ENCODE results near the gene CTIF.
A peak's percentile ranks its signal among the peaks of the same experiment; 100 is the strongest.
"Not testable (repeated sequence)": the region's sequence is repeated elsewhere in the genome, so short reads cannot be mapped to it uniquely, and the experiment has no call there.

Gene CTIF
- total RNA-seq, result 6.7 to 9.2 reads per million in 2 donors

DNA sequence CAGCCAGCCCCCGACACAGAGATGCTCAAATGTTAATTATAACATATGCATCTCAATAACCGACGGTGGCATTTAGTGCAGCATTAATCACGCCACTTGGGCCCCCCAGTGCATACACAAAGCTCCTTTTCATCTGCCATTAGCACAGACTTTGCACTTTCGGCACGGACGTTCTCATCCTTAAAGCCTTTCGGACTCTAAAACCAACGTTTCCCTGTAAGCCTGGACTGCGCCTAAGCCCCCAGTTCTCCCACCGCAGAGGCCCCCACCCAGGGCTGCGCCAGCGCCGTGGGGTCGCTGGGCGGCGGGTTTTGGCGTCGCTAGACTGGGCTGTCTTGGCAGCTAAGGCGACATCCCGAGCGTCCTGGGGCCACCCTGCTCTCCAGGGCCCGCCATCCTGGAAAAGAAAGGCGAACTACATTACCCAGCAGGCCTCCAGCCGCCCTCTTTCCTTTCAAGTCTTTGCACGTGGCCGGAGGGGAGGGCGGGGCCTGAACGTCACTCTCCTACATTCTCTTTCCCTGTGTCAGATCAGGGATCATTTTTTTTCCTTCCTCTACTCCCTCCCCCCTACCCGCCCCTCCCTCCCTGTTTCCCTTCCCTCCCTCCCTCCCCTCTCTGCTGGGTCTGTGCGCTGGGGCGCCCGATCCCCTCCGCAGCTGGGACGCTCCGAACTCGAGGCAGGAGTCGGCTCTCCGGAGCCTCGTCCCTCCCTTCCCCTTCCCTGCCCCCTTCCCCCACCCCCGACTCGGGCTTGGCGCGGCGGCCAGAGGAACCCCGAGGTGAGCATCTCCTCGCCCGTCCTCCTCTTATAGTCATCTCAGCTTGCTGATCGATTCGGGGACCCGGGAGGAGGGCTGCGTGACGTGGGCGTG lies at the start of gene CTIF:
Gene CTIF, plus strand, starts transcription at position 501 of the 875 bp plus-strand sequence. CDS start 80,535 bp downstream, outside the sequence.
- DNase-seq, result peak; percentile 18

DNA sequence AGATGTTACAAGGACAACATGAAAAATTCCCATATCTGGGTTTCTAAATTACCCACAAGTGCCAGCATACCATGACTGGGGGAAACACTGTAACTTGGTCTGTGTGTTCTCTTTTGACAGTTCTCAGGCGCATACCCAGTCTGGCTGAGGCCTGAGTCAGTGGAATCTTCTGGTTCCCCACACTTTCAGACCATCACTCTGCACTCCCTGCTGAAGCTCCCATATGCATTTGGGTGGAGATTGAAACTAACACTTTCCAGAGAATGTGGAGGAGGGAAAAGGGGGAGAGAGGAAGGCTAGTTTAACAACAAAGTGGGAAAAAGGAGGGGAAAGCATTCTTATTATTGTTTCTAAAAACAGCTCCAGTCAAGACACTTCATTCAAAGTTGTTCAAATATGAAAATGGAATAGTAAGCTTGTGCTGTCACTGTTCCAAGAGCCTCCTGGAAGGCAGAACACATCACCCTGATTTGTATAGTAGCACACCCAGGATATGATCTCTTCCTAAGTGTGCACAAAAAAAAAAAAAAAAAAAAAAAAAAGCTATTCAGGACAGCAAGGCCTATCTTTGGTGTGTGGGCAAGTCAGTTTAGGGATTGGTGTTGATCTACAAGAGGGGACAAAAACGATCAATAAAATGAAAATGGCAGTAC lies 48.1 kb upstream of the CTIF start:
- DNase-seq, result no peak

DNA sequence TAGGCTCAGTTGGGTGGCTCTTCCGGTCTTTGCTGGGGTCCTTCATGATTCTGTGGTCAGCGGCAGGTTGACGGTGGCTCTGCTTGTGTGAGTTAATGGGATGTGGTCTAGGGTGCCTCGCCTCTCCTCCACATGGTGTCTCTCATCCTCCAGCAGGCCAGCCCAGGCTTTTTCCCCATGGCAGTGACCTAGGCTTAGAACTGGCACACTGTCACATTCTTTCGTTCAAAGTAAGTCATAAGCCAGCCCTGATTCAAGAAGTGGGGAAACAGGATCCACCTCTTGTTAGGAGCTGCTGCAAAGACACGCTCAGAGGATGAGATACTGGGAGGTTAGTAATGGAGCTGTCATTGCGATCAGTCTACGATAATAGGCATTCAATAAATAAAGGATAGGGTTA lies 46.0 kb upstream of the CTIF start:
- DNase-seq, result no peak

DNA sequence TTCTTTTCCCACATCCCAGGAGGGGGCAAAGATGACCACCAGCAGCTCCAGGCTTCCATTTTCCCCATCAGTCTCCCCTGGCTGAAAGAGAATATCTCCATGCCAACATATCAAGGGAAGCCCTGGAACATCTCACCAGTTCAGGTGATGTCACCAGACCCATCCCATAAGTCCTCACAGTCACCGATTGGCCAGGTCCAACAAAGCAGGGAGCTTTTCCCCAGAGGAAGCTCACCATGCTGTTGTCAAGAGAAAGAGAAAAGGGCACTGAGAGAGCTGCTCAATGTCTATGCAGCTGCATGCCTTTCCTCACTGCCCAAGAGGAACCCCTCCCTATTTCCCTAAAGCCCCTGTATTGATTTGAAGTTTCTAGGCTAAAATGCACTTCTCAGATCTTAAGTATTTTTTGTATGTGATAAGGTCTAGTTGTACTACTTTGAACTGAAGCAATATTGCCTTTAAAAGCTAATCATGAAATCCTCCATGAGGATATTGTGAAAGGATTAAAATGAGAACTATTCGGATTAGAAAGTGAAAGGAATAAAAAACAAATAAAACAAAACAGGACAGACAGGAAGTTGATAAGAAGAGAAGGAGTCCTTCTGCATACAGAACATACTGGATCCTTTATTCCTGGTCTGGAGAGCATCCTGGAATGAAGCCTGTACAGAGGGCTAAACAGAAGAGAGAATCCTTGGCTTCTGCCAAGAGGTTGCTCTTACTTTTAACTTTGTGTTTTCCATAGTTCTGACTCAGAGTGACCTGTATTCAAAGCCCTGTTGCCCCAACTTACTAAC lies 45.2 kb upstream of the CTIF start:
- no peak for DNase-seq

DNA sequence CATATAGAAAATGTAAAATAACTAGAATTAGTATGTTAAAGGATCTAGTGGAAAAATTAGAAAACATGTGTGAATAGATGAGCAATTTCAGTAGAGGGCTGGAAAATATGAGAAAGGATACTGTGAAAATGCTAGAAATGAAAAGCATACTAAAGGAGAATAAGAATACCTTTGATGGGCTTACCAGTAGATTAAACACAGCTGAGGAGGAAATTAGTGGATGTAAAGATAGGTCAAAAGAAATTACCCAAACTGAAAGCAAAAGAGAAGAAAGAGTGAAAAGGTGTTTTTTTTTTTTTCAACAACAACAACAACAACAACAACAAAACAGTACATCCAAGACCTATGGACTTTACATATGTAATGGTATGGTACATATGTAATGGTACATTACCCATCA lies 41.0 kb upstream of the CTIF start:
- no peak for DNase-seq

DNA sequence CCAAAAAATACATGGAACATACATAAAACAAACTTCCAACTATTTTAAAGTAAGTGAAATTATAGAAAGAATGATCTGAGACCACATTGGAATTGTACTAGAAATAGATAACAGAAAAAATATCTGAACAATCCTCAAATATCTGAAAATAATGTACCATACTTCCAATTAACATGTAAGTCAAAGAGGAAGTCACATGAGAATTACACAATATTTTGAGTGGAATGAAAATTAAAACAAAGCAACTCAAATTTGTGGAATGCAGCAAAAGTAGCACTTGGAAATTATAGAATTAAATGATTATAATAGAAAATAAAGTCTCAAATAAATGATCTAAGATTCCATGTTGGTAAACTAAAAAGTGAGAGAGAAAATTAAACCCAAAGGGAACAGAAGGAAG lies 38.3 kb upstream of the CTIF start:
- no peak for DNase-seq

DNA sequence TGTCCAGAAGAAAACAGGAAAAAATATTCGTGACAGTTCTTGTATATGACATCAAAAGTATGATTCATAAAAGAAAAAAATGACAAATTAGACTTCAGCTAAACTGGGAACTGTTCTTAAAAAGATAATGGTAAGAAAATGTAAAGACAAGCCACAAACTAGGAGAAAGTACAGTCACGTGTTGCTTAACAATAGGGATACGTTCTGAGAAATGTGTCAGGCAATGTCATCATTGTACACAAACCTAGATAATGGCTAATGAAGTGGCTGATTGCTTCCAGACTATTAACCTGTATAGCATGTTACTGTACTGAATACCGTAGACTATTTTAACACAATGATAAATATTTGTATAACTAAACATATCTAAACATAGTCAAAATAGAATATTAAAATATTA lies 35.9 kb upstream of the CTIF start:
- DNase-seq, result no peak

DNA sequence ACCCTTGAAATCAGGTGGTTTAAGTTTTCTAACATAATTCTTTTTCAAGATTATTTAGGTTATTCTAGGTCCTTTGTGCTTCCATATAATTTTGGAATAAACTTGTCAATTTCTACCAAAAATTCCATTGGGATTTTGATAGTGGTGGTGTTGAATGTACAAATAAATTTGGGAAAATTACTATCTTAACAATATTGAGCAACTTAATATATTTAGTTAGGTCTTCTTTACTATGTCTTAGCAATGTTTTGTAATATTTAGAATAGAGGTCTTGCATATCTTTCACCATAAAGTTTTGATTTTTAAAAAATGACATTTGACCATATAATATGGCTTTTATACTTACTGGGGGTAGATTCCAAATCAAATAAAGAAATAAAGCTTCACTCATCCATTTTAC lies 34.0 kb upstream of the CTIF start:
- DNase-seq, result no peak

DNA sequence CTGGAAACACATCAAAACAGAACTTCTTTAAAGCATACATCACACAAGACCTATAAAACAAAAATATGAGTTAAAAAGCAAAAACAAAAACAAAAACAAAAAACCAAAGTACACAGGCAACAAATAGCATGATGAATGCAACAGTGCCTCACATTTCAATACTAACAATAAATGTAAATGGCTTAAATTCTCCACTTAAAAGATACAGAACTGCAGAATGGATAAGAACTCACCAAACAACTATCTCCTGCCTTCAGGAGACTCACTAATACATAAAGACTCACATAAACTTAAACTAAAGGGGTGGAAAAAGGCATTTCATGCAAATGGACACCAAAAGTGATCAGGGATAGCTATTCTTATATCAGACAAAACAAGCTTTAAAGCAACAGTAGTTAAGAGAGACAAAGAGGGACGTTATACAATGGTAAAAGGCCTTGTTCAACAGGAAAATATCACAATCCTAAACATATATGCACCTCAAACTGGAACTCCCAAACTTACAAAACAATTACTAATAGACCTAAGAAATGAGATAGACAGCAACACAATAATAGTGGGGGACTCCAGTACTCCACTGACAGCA lies 31.8 kb upstream of the CTIF start:
- DNase-seq, result not testable (repeated sequence)

DNA sequence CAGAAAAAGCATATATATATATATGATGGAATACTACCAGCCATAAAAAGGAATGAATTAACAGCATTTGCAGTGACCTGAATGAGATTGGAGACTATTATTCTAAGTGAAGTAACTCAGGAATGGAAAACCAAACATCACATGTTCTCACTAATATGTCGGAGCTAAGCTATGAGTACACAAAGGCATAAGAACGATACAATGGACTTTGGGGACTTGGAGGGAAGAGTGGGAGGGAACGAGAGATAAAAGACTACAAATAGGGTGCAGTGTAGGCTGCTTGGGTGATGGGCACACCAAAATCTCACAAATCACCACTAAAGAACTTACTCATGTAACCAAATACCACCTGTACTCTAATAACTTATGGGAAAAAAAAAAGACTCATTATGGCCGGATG lies 26.3 kb upstream of the CTIF start:
- not testable (repeated sequence) for DNase-seq

DNA sequence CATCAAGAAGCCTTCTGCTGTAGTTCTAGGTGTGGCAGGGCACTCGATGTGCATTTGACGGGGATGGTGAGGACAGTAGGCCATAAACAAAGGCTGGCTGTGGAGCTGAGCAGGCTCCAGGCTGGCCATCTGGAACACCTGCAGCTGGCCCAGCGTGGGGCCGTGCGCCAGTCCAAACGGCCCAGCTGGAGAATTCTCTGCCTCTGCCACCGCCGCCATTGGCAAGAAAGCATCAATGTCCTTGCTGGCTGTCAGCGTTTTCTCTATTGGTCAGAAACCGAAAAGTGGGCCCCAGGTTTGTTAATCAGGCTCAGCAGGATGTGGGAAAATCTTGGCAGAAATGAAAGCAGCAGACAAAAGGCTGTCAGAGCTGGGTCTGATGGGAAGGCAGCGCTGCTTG lies 24.0 kb upstream of the CTIF start:
- DNase-seq, result no peak

DNA sequence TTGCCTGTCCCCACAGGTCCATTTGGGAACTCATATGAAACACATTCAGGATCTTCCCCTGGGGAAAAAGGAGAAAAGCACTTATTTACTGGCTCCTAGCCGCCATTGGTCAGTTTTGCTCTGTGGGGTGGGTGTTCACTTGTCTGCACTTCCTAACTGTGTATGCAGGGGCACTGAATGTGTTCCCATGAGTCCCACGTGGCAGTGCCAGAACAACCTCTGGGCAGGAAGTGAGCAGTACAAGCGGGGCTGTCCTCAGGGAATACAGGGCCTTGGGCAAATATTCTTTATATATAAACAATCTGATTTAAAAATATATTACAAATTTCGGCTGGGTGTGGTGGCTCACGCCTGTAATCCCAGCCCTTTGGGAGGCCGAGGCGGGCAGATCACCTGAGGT lies 21.8 kb upstream of the CTIF start:
- no peak for DNase-seq

DNA sequence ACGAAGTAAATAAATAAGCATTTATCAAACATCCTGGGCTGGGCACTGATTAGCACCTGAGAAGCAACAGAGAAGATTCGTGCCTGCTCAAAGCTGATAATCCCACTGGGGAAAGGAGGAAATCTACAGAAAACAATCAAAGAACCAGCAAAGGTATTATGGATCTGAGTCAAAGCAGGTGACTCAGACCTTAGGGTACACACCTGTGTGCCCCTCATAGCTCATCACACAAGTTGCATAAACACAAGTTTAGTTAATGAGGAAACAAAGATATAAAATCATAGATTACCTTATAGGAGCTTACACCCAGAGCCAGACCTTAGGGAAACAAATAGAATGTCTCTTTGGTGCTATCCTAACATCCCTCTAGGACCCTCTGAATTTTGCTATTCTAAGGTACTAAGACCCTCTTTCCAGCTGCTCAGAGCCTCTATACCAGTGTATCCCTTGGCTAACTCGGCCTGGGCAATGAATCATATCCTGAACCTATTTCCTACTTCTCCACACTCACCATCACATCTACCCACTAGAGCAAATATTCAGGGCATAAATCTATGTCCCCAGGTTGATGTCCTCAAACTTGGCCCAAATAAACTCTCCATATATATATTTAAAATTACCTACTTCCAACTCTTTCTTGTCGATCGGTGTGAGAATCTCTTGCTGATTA lies 19.3 kb upstream of the CTIF start:
- no peak for DNase-seq

DNA sequence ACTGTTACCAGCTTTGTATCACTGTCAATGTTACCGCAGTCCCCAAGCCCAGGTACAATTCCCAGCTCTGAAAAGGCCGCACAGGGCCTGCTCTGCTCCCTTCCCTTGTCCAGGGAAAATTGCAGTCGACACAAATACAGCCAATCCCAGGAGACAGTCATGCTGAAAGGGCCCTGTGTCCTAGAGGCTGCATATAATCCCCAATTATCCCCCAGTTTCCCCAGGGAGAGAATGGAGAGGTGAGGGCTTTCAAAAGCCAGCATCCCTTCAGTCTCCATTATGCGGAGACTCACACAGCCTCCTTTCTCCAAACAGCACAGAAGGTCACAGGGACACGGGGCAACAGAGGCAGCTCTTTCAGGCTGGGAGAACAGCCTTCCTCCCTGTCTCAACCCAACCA lies 17.1 kb upstream of the CTIF start:
- DNase-seq, result no peak

DNA sequence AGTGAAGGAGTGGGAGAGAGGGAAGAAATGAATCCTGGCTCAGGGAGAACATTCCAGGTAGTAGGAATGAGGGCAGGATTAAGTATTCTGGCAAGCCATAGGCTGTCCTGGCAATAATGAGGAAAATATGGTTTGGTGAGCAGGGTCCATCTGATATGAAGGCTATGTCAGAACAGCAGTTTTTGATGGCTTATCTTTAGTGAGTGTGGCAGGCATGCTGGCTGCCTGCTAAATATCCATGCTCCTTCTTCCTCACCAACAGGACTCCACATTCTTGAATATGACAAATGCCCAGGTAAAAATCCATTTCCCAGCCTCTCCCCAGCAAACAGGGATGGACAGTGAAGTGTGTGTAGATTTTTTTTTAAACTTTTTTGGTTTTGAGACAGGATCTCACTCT lies 13.2 kb upstream of the CTIF start:
- no peak for DNase-seq

DNA sequence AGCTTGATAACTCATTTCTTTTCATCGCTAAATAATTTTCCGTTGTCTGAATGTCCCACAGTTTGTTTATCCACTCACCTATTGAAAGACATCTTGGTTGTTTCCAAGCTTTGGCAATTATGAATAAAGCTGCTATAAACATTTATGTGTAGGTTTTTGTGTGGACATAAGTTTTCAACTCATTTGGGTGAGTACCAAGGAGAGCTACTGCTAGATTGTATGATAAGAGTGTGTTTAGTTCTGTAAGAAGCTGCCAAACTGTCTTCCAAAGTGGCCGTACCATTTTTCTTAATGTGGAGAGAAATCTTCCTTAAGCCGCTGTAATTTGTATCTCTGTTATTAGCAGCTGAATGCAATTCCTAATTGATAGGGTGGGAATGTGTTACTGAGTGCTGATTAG lies 11.4 kb upstream of the CTIF start:
- no peak for DNase-seq

DNA sequence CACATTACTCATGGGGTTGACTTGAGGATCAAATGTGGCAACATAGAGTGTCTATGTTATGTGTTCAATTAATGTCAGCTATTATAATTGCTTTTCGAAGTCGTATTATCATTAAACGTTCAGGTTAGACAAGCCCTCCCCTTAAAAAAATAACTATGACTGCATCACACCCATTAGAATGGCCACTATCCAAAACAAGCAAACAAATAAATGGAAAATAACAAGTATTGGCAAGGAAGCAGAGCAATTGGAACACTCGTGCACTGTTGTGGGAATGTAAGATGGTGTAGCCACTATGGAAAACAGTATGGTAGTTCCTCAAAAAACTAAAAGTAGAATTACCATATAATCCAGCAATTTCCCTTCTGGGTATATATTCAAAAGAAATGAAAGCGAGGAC lies 10.0 kb upstream of the CTIF start:
- no peak for DNase-seq

DNA sequence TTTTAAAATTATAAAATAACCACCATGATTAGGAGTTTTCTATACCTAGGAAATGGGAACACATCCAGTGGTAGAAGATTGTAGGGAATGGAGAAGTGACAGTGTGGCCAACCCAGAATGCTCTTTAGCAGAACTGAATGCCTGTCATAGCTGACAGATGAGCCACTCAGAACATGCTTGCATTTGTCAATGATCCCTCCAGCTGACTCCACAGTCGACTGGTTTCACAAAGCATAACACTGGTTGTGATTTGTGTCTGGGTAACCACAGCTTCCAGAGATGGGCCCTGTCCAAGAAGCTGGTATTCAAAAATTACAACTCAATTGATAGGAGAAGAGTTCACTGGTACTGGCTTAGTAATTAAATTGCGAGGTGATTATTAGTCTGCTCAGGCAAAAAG lies 9.0 kb upstream of the CTIF start:
- no peak for DNase-seq

DNA sequence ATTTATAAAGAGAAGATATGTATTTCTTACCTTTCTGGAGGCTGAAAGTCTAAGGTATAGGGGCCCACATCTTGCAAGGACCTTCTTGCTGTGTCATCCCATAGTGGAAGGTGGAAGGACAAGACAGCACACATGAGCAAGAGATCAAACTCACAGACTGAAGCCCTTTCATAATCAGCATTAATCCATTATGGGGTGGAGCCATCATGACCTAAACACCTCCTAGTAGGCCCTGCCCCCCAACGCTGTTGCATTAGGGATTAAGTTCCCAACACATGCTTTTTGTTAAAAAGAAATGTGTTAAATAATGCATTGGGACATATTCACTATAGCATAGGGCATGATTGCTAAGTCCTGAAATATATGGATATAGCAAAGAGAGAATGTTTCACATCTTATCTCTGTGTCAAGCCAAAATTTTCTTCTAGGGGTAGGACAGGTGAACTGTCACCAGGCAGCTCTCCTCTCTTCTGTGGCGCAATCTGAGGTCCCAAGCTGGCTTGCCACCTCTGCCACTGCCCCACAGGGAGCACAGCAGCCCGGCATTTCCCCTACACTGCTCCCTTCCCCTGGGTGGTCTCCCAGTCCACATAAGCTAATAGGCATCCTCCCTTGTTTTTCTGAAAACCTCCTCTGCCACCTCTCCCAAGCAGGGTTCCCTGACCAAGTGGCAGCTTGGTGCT lies 8.3 kb upstream of the CTIF start:
- DNase-seq, result no peak

DNA sequence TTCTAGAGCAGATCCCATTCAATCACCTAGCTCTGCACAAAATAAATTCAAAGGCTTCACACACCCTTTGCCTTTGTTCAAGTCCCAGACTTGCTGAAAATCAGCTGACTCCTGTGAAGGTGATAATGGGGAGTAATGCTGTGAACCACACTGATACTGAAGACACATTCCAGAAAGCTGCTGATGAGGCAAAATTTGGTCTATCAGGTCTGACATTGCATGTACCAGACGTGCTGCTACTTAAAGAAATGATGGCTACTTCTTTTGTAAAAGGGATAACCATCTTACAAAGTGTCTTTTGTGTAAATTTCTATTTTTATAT lies 7.8 kb upstream of the CTIF start:
- no peak for DNase-seq

DNA sequence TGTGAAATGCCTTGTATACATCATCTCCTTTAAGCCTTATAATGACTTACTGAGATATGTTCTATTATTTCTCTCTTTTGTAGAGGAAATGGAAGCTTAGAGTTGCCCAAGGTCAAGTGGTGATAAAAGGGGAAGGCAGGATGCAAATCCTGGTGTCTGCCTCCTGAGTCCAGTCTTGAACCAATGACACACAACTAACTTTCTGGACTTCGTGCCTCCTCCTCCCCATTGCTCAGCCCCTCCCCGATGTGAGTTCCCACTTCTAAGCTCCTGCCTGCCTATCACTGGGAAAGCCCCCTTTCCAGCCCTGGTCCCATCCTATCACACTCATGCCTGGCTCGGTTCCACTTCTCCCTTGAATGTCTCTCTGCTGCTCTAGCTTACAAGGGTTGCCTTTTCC lies 6.9 kb upstream of the CTIF start:
- DNase-seq, result no peak

Data from activated gamma-delta T cell (primary cell).